KMS-11 (cell line): ENCODE results near the gene ATF3.

Experiments used
- H2AFZ ChIP-seq: fragments of 200-600 bp; sonication (generic); 2 replicates; pipeline ENCODE4 v1.6.1; 2016; ENCODE audit warnings: antibody characterized with exemption, mixed run types, low read depth
- H3K27ac ChIP-seq: fragments of 200-600 bp; sonication (generic); 2 replicates; pipeline ENCODE4 v1.6.1; 2016; ENCODE audit warnings: mild to moderate bottlenecking, mixed run types
- H3K27me3 ChIP-seq: fragments of 200-600 bp; sonication (generic); 2 replicates; pipeline ENCODE4 v1.6.1; 2017; ENCODE audit warnings: mild to moderate bottlenecking, low read depth, mixed run types, moderate library complexity; ENCODE audit not compliant: insufficient read depth
- H3K36me3 ChIP-seq: fragments of 200-600 bp; sonication (generic); 2 replicates; pipeline ENCODE4 v1.6.1; 2017; ENCODE audit warnings: mild to moderate bottlenecking, mixed run types; ENCODE audit not compliant: insufficient read depth
- H3K4me1 ChIP-seq: fragments of 200-600 bp; sonication (generic); 2 replicates; pipeline ENCODE4 v1.6.1; 2016; ENCODE audit warnings: mild to moderate bottlenecking, low read depth, mixed run types; ENCODE audit not compliant: poor library complexity, severe bottlenecking
- H3K4me2 ChIP-seq: fragments of 200-600 bp; sonication (generic); 2 replicates; pipeline ENCODE4 v1.7.0; 2016; ENCODE audit warnings: mild to moderate bottlenecking, mixed run types
- H3K4me3 ChIP-seq: fragments of 200-600 bp; sonication (generic); IDR thresholded peaks from 2 replicates; pipeline ENCODE4 v1.6.1; 2017; ENCODE audit warnings: low read depth, low read length, mixed read lengths; ENCODE audit not compliant: insufficient read depth
- H3K79me2 ChIP-seq: fragments of 200-600 bp; sonication (generic); 2 replicates; pipeline ENCODE4 v1.6.1; 2016; ENCODE audit warnings: low read depth, mixed run types; ENCODE audit not compliant: insufficient read depth
- H3K9ac ChIP-seq: fragments of 200-600 bp; sonication (generic); 2 replicates; pipeline ENCODE4 v1.6.1; 2016; ENCODE audit warnings: mild to moderate bottlenecking, mixed run types
- H4K20me1 ChIP-seq: fragments of 200-600 bp; sonication (generic); 2 replicates; pipeline ENCODE4 v1.6.1; 2016; ENCODE audit warnings: mild to moderate bottlenecking, mixed run types; ENCODE audit not compliant: insufficient read depth
- CTCF ChIP-seq: fragments of 200-600 bp; sonication (generic); conservative IDR thresholded peaks from 2 replicates; pipeline ENCODE4 v1.6.1; 2017; ENCODE audit warnings: low read depth, mild to moderate bottlenecking, antibody characterized with exemption, low read length, moderate library complexity, mixed read lengths

ATF3 gene

GRCh38 chr1:212609701-212610574, 1.4 kb downstream of the ATF3 start:
- Histone ChIP-seq H3K36me3 (no peaks in the 10 kb centered on the region), H3K9ac (peak overlapping the region; percentile 93; the same call in 1 of the 2 replicates), H4K20me1 (no peaks in the 10 kb centered on the region), H3K4me1 (peaks cover 62% of the 10 kb centered on the region), H2AFZ (peak overlapping the region; percentile 70; the same call in 1 of the 2 replicates), H3K79me2 (peaks cover 24% of the 10 kb centered on the region; the same call in 1 of the 2 replicates), H3K27ac (no peak overlapping the region), H3K27me3 (peaks cover 29% of the 10 kb centered on the region), H3K4me3 (peak overlapping the region; percentile 74), H3K4me2 (peak overlapping the region; percentile 58)
- TF ChIP-seq CTCF, result peak; percentile 10; the same call in 1 of the 2 replicates

GRCh38 chr1:212610575-212610967, 2.0 kb downstream of the ATF3 start:
- Histone ChIP-seq H4K20me1 (no peaks in the 10 kb centered on the region), H3K4me2 (peak overlapping the region; percentile 58), H2AFZ (no peak overlapping the region), H3K36me3 (no peaks in the 10 kb centered on the region), H3K4me1 (peaks cover 63% of the 10 kb centered on the region), H3K9ac (no peak overlapping the region), H3K27ac (no peak overlapping the region), H3K4me3 (no peak overlapping the region), H3K79me2 (peaks cover 24% of the 10 kb centered on the region; the same call in 1 of the 2 replicates), H3K27me3 (peaks cover 24% of the 10 kb centered on the region)
- no peak for TF ChIP-seq CTCF

GRCh38 chr1:212611000-212611948, 2.7 kb downstream of the ATF3 start:
- no peak overlapping the region for H2AFZ ChIP-seq
- peaks cover 61% of the 10 kb centered on the region for H3K4me1 ChIP-seq
- H3K27me3 ChIP-seq, result peaks cover 17% of the 10 kb centered on the region
- no peak overlapping the region for H3K9ac ChIP-seq
- H3K79me2 ChIP-seq, result peaks cover 24% of the 10 kb centered on the region; the same call in 1 of the 2 replicates
- no peaks in the 10 kb centered on the region for H3K36me3 ChIP-seq
- no peak overlapping the region for H3K4me3 ChIP-seq
- no peak for TF ChIP-seq CTCF
- H3K4me2 ChIP-seq, result peak overlapping the region; percentile 58; the same call in 1 of the 2 replicates
- H4K20me1 ChIP-seq, result no peaks in the 10 kb centered on the region
- H3K27ac ChIP-seq, result no peak overlapping the region
